T1000 (cell line): ENCODE results near the gene TNFRSF6B.
"Not testable (repeated sequence)": the region's sequence is repeated elsewhere in the genome, so short reads cannot be mapped to it uniquely, and the experiment has no call there.

ENCODE experiments used
- DNase-seq: peaks from one replicate; lab custom pipeline; 2025; ENCODE audit warnings: mixed read lengths; lab: John Stamatoyannopoulos, UW

TNFRSF6B gene

GRCh38 chr20:63709149-63709527, 12.7 kb downstream of the TNFRSF6B start:
- no peak for DNase-seq

- DNase-seq = no peak
These were observed 14.7 kb downstream of the TNFRSF6B start for GRCh38 chr20:63711085-63711645.

- DNase-seq = no peak
These were observed 15.7 kb downstream of the TNFRSF6B start for GRCh38 chr20:63712191-63712590.

- DNase-seq = no peak
These were observed 18.4 kb downstream of the TNFRSF6B start for GRCh38 chr20:63714858-63715257.

GRCh38 chr20:63718996-63719395, 22.5 kb downstream of the TNFRSF6B start:
- DNase-seq = no peak

GRCh38 chr20:63722967-63723622, 26.6 kb downstream of the TNFRSF6B start:
- DNase-seq = not testable (repeated sequence)

GRCh38 chr20:63730189-63730733, 33.8 kb downstream of the TNFRSF6B start:
- DNase-seq = not testable (repeated sequence)

- no peak for DNase-seq
These were observed 35.0 kb downstream of the TNFRSF6B start for GRCh38 chr20:63731410-63731809.

GRCh38 chr20:63732118-63733095, 36.0 kb downstream of the TNFRSF6B start:
- DNase-seq = no peak

GRCh38 chr20:63733117-63733516, 36.7 kb downstream of the TNFRSF6B start:
- DNase-seq = no peak

GRCh38 chr20:63733579-63734081, 37.2 kb downstream of the TNFRSF6B start:
- no peak for DNase-seq

- DNase-seq = no peak
These were observed 37.9 kb downstream of the TNFRSF6B start for GRCh38 chr20:63734111-63734945.

GRCh38 chr20:63734946-63735858, 38.8 kb downstream of the TNFRSF6B start:
- no peak for DNase-seq

GRCh38 chr20:63735859-63736718, 39.6 kb downstream of the TNFRSF6B start, which contains the start of gene LIME1:
LIME1 (plus strand) TSS chr20:63736664; CDS start chr20:63737550, 886 bp downstream.
- no peak for DNase-seq

- DNase-seq = no peak
These were observed 40.6 kb downstream of the TNFRSF6B start for GRCh38 chr20:63736893-63737694.

- DNase-seq = no peak
These were observed 41.2 kb downstream of the TNFRSF6B start for GRCh38 chr20:63737695-63737944.

- DNase-seq = no peak
These were observed 41.7 kb downstream of the TNFRSF6B start for GRCh38 chr20:63737945-63738686.

- DNase-seq = no peak
These were observed 42.3 kb downstream of the TNFRSF6B start for GRCh38 chr20:63738687-63739129.
